Subcutaneous adipose tissue (tissue), 4 donors: ENCODE measurements around the gene C1QTNF4. TPM values are rescaled to one million over a fixed set of nuclear protein-coding genes. Genes with fewer than 3 reads are reported as not detected.

Experiments
- total RNA-seq, 4 donors: library from RNA; depleted of rRNA; stranded (reverse); fragments of >200 nt; gene quantifications; one replicate each; pipeline ENCODE4 v1.1.0, GENCODE V29; 2016
- TF ChIP-seq, protein P1 (sequence below): fragments of 450-650 bp; IDR thresholded peaks from one replicate; pipeline ENCODE4 v1.5.1; 2016; ENCODE audit warnings: low read depth, mild to moderate bottlenecking, control low read depth, antibody characterized with exemption, moderate library complexity

Gene C1QTNF4
- total RNA-seq, 4 donors from 2014 or later, result 0.82 to 2.6 (median 1.3) TPM

DNA sequence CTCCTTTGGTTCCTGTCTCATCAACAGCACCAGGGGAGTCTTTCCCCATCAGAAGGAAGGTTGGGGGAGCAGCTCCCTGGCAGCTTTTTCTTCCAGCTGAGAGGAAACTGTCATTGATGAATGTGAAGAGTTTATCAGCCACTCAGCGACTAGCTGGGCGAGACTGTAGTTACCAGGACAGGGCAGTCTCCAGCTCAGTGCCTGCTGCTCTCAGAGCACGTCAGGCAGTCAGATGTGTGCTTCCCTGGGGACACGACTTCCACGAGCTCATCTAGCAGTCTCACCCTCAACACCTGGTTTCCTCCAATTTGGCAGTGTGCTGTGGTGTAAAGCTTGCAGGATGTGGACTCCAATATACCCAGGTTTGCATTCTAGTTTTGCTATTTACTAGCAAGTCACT lies 12.5 kb upstream of the C1QTNF4 start:
- TF ChIP-seq, protein P1, sequence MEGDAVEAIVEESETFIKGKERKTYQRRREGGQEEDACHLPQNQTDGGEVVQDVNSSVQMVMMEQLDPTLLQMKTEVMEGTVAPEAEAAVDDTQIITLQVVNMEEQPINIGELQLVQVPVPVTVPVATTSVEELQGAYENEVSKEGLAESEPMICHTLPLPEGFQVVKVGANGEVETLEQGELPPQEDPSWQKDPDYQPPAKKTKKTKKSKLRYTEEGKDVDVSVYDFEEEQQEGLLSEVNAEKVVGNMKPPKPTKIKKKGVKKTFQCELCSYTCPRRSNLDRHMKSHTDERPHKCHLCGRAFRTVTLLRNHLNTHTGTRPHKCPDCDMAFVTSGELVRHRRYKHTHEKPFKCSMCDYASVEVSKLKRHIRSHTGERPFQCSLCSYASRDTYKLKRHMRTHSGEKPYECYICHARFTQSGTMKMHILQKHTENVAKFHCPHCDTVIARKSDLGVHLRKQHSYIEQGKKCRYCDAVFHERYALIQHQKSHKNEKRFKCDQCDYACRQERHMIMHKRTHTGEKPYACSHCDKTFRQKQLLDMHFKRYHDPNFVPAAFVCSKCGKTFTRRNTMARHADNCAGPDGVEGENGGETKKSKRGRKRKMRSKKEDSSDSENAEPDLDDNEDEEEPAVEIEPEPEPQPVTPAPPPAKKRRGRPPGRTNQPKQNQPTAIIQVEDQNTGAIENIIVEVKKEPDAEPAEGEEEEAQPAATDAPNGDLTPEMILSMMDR, result no peak

DNA sequence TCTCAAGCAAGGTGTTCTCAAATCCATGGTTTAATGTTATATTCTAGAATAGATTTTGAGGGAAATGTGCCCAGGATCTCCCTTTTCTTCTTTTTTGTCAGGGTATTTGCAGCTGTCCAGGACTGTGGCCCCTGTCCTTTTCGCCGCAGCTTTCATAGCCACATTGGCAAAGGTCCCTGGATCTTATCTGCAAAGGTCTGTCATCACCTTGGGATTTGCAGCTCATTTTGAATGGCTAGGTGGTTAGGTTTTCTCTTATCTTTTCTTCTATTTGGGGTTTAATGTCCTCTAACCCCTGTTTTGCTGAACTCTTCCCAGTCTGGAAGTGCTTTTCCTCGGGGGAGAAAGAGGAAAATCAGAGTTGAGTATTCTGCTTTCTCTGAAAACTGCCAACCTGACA lies 11.7 kb upstream of the C1QTNF4 start:
- TF ChIP-seq, protein P1, result no peak

DNA sequence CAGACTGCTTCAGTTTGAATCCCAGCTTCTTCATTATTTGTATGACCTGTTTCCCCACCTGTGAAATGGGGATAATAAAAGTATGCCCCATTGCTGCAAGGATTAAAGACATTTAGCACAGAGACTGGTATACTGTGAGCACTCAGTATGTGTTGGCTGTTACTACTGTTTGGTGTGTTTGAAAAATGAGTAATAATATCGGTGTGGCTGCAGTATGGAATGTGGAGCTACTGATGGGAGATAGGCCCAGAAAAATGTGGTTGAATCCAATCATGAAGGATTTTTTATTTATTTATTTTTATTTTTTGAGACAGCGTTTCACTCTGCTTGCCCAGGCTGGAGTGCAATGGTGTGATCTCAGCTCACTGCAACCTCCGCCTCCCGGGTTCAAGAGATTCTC lies 9.1 kb upstream of the C1QTNF4 start:
- TF ChIP-seq, protein P1, result no peak

DNA sequence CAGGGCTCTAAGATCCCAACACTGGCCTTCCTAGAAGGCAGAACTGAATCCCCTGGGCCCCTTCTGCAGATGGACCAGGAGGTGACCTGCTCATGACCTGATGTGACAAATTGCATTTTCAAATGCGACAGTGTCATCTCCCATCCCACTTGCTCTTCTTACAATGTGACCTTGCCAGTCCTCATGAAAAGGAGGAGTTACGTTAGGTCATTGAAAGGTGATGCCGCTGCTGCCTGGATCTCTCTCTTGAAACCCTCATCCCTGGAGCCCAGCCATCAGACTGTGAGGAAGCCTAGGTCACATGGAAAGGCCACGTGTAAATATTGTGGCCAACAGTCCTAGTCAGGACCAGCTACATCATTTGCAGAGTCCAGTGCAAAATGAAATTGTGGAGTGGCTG lies 5.7 kb upstream of the C1QTNF4 start:
- TF ChIP-seq, protein P1, result no peak

DNA sequence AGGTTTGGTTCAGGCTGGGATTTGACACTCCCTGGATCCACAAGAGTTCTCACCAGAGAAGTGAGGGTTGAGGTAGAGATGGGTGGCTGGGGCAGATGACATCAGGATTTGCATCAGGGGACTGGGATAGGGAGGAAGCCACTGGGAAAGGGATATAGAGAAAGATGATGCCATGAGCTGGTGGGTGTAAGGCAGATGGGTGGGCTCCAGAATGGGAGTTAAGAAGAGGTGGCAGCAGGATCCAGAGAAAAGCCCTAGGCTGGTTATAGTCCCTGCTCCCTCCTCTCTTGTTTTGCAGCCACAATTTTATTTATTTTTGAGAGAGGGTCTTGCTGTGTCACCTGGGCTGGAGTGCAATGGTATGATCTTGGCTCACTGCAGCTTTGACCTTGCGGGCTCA lies 1.8 kb upstream of the C1QTNF4 start:
- TF ChIP-seq, protein P1, result no peak

DNA sequence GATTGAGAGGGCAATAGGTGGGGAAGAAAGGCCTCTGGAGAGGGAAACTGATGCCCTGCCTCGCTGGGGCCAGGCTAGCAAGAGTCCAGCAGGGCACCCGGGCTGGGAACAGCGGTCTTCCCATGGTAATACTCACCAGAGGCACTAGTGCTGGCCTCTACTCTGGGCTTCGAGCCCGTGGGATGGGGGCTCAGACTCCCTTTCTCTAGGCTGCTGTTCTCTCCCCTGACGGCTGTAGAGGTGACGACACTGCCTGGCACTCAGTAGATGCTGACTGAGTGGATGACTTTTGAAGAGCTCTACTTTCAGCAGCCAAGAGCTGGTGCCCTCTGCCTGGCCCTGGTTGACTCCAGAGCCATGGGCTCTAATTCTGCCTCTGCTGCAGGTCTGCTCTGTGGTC lies 818 bp upstream of the C1QTNF4 start:
- TF ChIP-seq, protein P1, result no peak

DNA sequence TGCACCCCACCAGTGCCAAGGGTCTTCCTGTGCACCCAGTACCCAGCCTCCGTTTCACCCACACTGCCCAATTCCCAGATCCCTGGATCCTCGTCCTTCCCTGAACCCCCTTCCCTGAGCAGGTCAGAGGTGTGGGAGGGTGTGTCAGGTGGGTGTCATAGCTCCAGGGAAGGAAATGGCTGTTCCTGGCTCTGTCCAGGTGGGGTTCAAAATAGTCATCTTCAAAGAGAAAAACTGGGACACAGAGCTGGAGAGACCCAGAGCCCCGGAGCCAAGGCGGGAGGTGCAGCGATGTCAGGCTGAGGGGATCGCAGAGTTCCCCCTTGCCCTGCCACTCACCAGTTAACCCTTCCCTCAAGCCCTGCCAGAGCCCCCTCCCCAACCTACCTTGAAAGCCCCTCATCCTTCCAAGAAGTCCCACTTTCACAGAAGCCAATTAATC lies 698 bp downstream of the C1QTNF4 start:
- TF ChIP-seq, protein P1, result no peak
